K562 (cell line): ENCODE data around the gene NBPF6. TPM values are rescaled to one million over a fixed set of nuclear protein-coding genes. Genes with fewer than 3 reads are reported as not detected.

Experiments
- ATAC-seq: fragments of 200-7000 bp; cut with Tn5 transposase; 3 replicates; pipeline ENCODE4 v1.9.1; 2020; ENCODE audit warnings: moderate library complexity
- BruUV-seq: library from RNA; stranded (reverse); fragments of 400-500 nt; replicated peaks from 2 replicates; lab custom pipeline; 2021; lab: Mats Ljungman, UMichigan
- CTCF ChIA-PET: fragments of 300-600 bp; formaldehyde crosslinking; extraction: SDS; loops from one replicate; lab custom pipeline; 2021; ENCODE audit warnings: low intra/inter-chr PET ratio; lab: Yijun Ruan, JAX
- POLR2A ChIA-PET: fragments of 300-600, 350-650 bp; sonication (Branson Sonifier 250); formaldehyde crosslinking; extraction: SDS; loops from one replicate; lab custom pipeline; 2021; ENCODE audit warnings: antibody characterized with exemption, inconsistent platforms; lab: Yijun Ruan, JAX
- DNase-seq, 4 experiments: peaks; one replicate each; pipeline versions ENCODE4 v3.0.0 to v3.0.0-alpha.2; 2011 to 2018; ENCODE audit warnings: low spot score in 3 of 4, mixed read lengths in 3 of 4; ENCODE audit errors: extremely low read depth in 1 of 4
- FAIRE-seq: peaks from 2 replicates; lab custom pipeline; 2011; peaks lifted over from hg19 to GRCh38; lab: Jason Lieb, UNC
- H2AFZ ChIP-seq: 2 replicates; pipeline ENCODE4 v1.6.0; 2011; ENCODE audit warnings: low read depth, low read length, control low read depth, inconsistent platforms
- H3K27ac ChIP-seq: fragments of 200-600 bp; 3 replicates; pipeline ENCODE4 v1.8.0; 2011; ENCODE audit warnings: low read depth, mild to moderate bottlenecking, control low read depth, inconsistent platforms, low read length, moderate library complexity, mixed read lengths; ENCODE audit errors: extremely low read depth
- H3K27me3 ChIP-seq, 2 experiments: fragments of 300-600 bp in 1 of 2; 2 replicates in 1 of 2; 3 replicates in 1 of 2; pipeline versions ENCODE4 v1.6.0 to v1.8.0; 2011; ENCODE audit warnings: inconsistent platforms in 2 of 2, low read length in 2 of 2, mild to moderate bottlenecking in 1 of 2, mixed read lengths in 1 of 2, moderate library complexity in 1 of 2; ENCODE audit not compliant: control insufficient read depth in 2 of 2, insufficient read depth in 2 of 2
- H3K36me3 ChIP-seq: fragments of 300-600 bp; 3 replicates; pipeline ENCODE4 v1.8.0; 2011; ENCODE audit warnings: mild to moderate bottlenecking, low read length, inconsistent platforms; ENCODE audit not compliant: control insufficient read depth, insufficient read depth
- H3K4me1 ChIP-seq, 2 experiments: fragments of 200-600 bp in 1 of 2; replicated peaks in 1 of 2; 2 replicates in 1 of 2; 3 replicates in 1 of 2; pipeline versions ENCODE4 v1.5.1 to v1.8.0; 2011; ENCODE audit warnings: inconsistent platforms in 2 of 2, low read length in 2 of 2, mild to moderate bottlenecking in 1 of 2, mixed read lengths in 1 of 2, moderate library complexity in 1 of 2; ENCODE audit not compliant: control insufficient read depth in 2 of 2, insufficient read depth in 2 of 2
- H3K4me2 ChIP-seq: 2 replicates; pipeline ENCODE4 v1.6.1; 2011; ENCODE audit warnings: low read length, control low read depth, inconsistent platforms, mixed read lengths; ENCODE audit not compliant: insufficient read depth
- H3K4me3 ChIP-seq: fragments of 200-600 bp; sonication (generic), shearing (Covaris generic); 2 replicates; pipeline ENCODE4 v1.5.1; 2016; ENCODE audit warnings: control low read depth, inconsistent platforms
- H3K79me2 ChIP-seq: fragments of 200-600 bp; 3 replicates; pipeline ENCODE4 v1.8.0; 2011; ENCODE audit warnings: low read length, inconsistent platforms; ENCODE audit not compliant: control insufficient read depth, insufficient read depth
- H3K9ac ChIP-seq, 2 experiments: 2 replicates each; pipeline versions ENCODE4 v1.6.0 to v1.6.1; 2011; ENCODE audit warnings: low read depth in 2 of 2, low read length in 2 of 2, control low read depth in 1 of 2, inconsistent platforms in 1 of 2, mild to moderate bottlenecking in 1 of 2, mixed read lengths in 1 of 2; ENCODE audit not compliant: insufficient read depth in 1 of 2
- H3K9me1 ChIP-seq: one replicate; pipeline ENCODE4 v1.6.0; 2011; ENCODE audit warnings: inconsistent platforms, mild to moderate bottlenecking, low read length, moderate library complexity; ENCODE audit not compliant: control insufficient read depth, insufficient read depth
- H3K9me3 ChIP-seq: replicated peaks from 2 replicates; pipeline ENCODE4 v1.5.1; 2011; ENCODE audit warnings: low read depth, low read length, inconsistent platforms; ENCODE audit not compliant: control insufficient read depth, insufficient read depth
- H4K20me1 ChIP-seq: replicated peaks from 2 replicates; pipeline ENCODE4 v1.6.1; 2011; ENCODE audit warnings: low read length, inconsistent platforms, mixed read lengths; ENCODE audit not compliant: control insufficient read depth, insufficient read depth
- ADNP ChIP-seq: fragments of 200-800 bp; sonication (Bioruptor generic); IDR thresholded peaks from 2 replicates; pipeline ENCODE4 v1.6.1; 2016; ENCODE audit warnings: missing genetic modification characterization, missing compliant biosample characterization
- ATF1 ChIP-seq, 2 experiments: fragments of 450-650 bp in 1 of 2; IDR thresholded peaks; 2 replicates each; pipeline ENCODE4 v1.6.1; 2016; ENCODE audit warnings: missing compliant biosample characterization in 1 of 2, missing genetic modification characterization in 1 of 2
- BRCA1 ChIP-seq, 2 experiments: fragments of 450-650 bp in 1 of 2; sonication (generic) in 1 of 2; formaldehyde crosslinking in 1 of 2; IDR thresholded peaks; 2 replicates each; pipeline versions ENCODE4 v1.5.0 to v1.6.1; 2017 to 2020; ENCODE audit warnings: mild to moderate bottlenecking in 1 of 2, missing genetic modification reagents in 1 of 2
- C11orf30 ChIP-seq: fragments of 450-650 bp; IDR thresholded peaks from 2 replicates; pipeline ENCODE4 v1.6.1; 2016; ENCODE audit warnings: low read depth, mild to moderate bottlenecking
- CREB1 ChIP-seq, 2 experiments: sonication (generic) in 1 of 2; formaldehyde crosslinking in 1 of 2; IDR thresholded peaks; 2 replicates each; pipeline versions ENCODE4 v1.6.1 to v1.8.0; 2012 to 2022; ENCODE audit warnings: inconsistent platforms in 1 of 2, mild to moderate bottlenecking in 1 of 2, missing genetic modification reagents in 1 of 2, moderate library complexity in 1 of 2
- GATA2 ChIP-seq: sonication (generic); formaldehyde crosslinking; IDR thresholded peaks from 2 replicates; pipeline ENCODE4 v1.4.0; 2020; ENCODE audit warnings: mild to moderate bottlenecking, missing genetic modification reagents
- MAFF ChIP-seq: IDR thresholded peaks from 2 replicates; pipeline ENCODE4 v1.6.1; 2012; ENCODE audit warnings: low read length, improper control_type of control experiment
- MAFK ChIP-seq: IDR thresholded peaks from 2 replicates; pipeline ENCODE4 v1.6.1; 2011; ENCODE audit warnings: low read length, improper control_type of control experiment
- NFE2 ChIP-seq: IDR thresholded peaks from 2 replicates; pipeline ENCODE4 v1.6.1; 2014; ENCODE audit warnings: antibody characterized with exemption, low read depth
- PHB ChIP-seq: fragments of 250-450 bp; sonication (Bioruptor Pico); IDR thresholded peaks from 2 replicates; pipeline ENCODE4 v1.5.0; 2021
- PRMT5 ChIP-seq: sonication (generic); formaldehyde crosslinking; IDR thresholded peaks from 2 replicates; pipeline ENCODE4 v1.5.0; 2020; ENCODE audit warnings: missing genetic modification reagents
- RBM22 ChIP-seq: fragments of 200-400 bp; formaldehyde crosslinking; IDR thresholded peaks from 2 replicates; pipeline ENCODE4 v1.6.1; 2018; ENCODE audit warnings: low read length, low read depth; ENCODE audit not compliant: poor library complexity, severe bottlenecking
- THRAP3 ChIP-seq: fragments of 450-650 bp; IDR thresholded peaks from 2 replicates; pipeline ENCODE4 v1.6.1; 2016; ENCODE audit warnings: mild to moderate bottlenecking, inconsistent platforms, borderline replicate concordance
- ZNF316 ChIP-seq: fragments of 450-650 bp; IDR thresholded peaks from 2 replicates; pipeline ENCODE4 v1.6.1; 2016
- ZNF551 ChIP-seq: fragments of 250-450 bp; sonication (Bioruptor Pico); IDR thresholded peaks from 2 replicates; pipeline ENCODE4 v1.5.0; 2021; ENCODE audit warnings: mild to moderate bottlenecking, moderate library complexity
- ZNF639 ChIP-seq, 2 experiments: fragments of 200-800 bp in 1 of 2; sonication (Bioruptor generic) in 1 of 2; sonication (generic) in 1 of 2; formaldehyde crosslinking in 1 of 2; IDR thresholded peaks in 1 of 2; conservative IDR thresholded peaks in 1 of 2; 2 replicates each; pipeline versions ENCODE4 v1.5.0 to v1.6.1; 2016 to 2020; ENCODE audit warnings: missing compliant biosample characterization in 1 of 2, missing genetic modification characterization in 1 of 2, missing genetic modification reagents in 1 of 2
- ZNF655 ChIP-seq: fragments of 250-450 bp; sonication (Bioruptor Pico); IDR thresholded peaks from 2 replicates; pipeline ENCODE4 v1.5.0; 2021
- ZNF668 ChIP-seq: fragments of 250-450 bp; sonication (Bioruptor Pico); IDR thresholded peaks from 2 replicates; pipeline ENCODE4 v1.8.0; 2022; ENCODE audit warnings: mild to moderate bottlenecking, inconsistent platforms
- WGBS: fragments of 100-300 bp; shearing (Covaris generic); methylation state at CpG from one replicate; pipeline ENCODE4 v1.1.6; 2016; ENCODE audit warnings: low coverage, mixed read lengths; ENCODE audit not compliant: insufficient coverage; ENCODE audit errors: missing lambda C conversion rate; 5-methylcytosine and 5-hydroxymethylcytosine counted together
- in situ Hi-C: fragments of 300-500 bp; cut with MboI; formaldehyde crosslinking; loops from 4 replicates; pipeline ENCODE4 v1.15.0; 2018; ENCODE audit warnings: inconsistent platforms, mixed read lengths
- intact Hi-C: fragments of 100-400 bp; cut with micrococcal nuclease; formaldehyde crosslinking; loops from 2 replicates; pipeline ENCODE4 v1.14.2; 2022
- polyA plus RNA-seq, 8 experiments: library from polyadenylated mRNA; depleted of rRNA in 4 of 8; stranded (reverse) in 5 of 8; unstranded in 3 of 8; fragments of >200 nt; fragmentation: Nextera tagmentation in 2 of 8; fragmentation: Illumina TruSeq in 1 of 8; extraction: Ambion mirVana in 2 of 8; extraction: Trizol in 1 of 8; gene quantifications; 2 replicates each; pipeline versions ENCODE4 v1.2.1 to v1.2.3, GENCODE V29; 2011 to 2014; ENCODE audit warnings: inconsistent platforms in 1 of 8, missing spikeins in 1 of 8
- total RNA-seq, 7 experiments: library from RNA; depleted of rRNA in 6 of 7; stranded (reverse); fragments of >200 nt in 6 of 7; fragmentation: Illumina TruSeq in 2 of 7; extraction: Trizol in 2 of 7; gene quantifications; 2 replicates each; pipeline versions ENCODE4 v1.2.1 to v1.2.3, GENCODE V29; 2011 to 2021; ENCODE audit warnings: low replicate concordance in 1 of 7

The NBPF6 gene
- total and polyA plus RNA-seq, 9 of the 15 experiments (the other 6 are each of a cell fraction or from before 2014, with no cell fraction given): 2.7 to 10.0 (median 6.0) TPM

- POLR2A ChIA-PET: interaction anchor here (0.6 to 1.1 kb wide), 2 partner anchors 179 to 322 kb away, joined by 3 read pairs; no protein-coding TSS in a partner anchor
- Histone ChIP-seq H3K4me2 (no peak overlapping the region), H3K4me1 (peaks cover 0 to 18% of the 10 kb centered on the region in 2 experiments; a peak in 4 of 5 replicates), H3K36me3 (no peaks in the 10 kb centered on the region), H3K79me2 (no peaks in the 10 kb centered on the region), H3K4me3 (no peak overlapping the region), H4K20me1 (no peaks in the 10 kb centered on the region), H3K27ac (no peak overlapping the region), H3K27me3 (no peaks in the 10 kb centered on the region), H3K9me1 (no peaks in the 10 kb centered on the region), H3K9ac (no peak overlapping the region), H2AFZ (no peak overlapping the region), H3K9me3 (no peaks in the 10 kb centered on the region)
- ATAC-seq (no peak), FAIRE-seq (no peak), DNase-seq (no peak)
- BruUV-seq: no TSS peak
- intact Hi-C loops: no loop called here
- CTCF ChIA-PET: no interaction called here
- 21% methylated on average over 2 of the region's 2 CpGs for WGBS
- in situ Hi-C loops: no loop called here
- TF ChIP-seq GATA2 (no peak), ATF1 (CRISPR knock-in tag; IDR thresholded peaks at IDR 0.05) (no peak), ATF1 (tag; IDR thresholded peaks at IDR 0.05) (no peak), RBM22 (no peak), ZNF655 (CRISPR knock-in tag) (no peak), MAFF (peak; percentile 31; the same call in 1 of the 2 replicates), CREB1 (IDR thresholded peaks at IDR 0.05) (no peak), CREB1 (CRISPR knock-in tag; IDR thresholded peaks at IDR 0.05) (no peak), PHB (CRISPR knock-in tag) (no peak), THRAP3 (no peak), ZNF551 (no peak), ZNF639 (CRISPR knock-in tag; conservative IDR thresholded peaks at IDR 0.05 in 1 of 2, IDR thresholded peaks at IDR 0.05 in 1 of 2) (no peak), NFE2 (peak; percentile 49), ADNP (tag) (no peak), PRMT5 (CRISPR knock-in tag) (no peak), MAFK (peak; percentile 35; the same call in 1 of the 2 replicates), C11orf30 (peak; percentile 68), BRCA1 (IDR thresholded peaks at IDR 0.05) (no peak), BRCA1 (CRISPR knock-in tag; IDR thresholded peaks at IDR 0.05) (no peak), ZNF668 (CRISPR knock-in tag) (no peak), ZNF316 (peak; percentile 27; the same call in 1 of the 2 replicates)
These were observed 52.0 kb downstream of the NBPF6 start for GRCh38 chr1:108502138-108502537.
